Peyer's patch (tissue), 4 donors: ENCODE measurements around the gene ABCA7.

Experiments used
- POLR2A ChIP-seq, 2 donors: fragments of 450-650 bp; IDR thresholded peaks; one replicate each; pipeline ENCODE4 v1.5.1; 2017; ENCODE audit warnings: antibody characterized with exemption in 2 of 2, mild to moderate bottlenecking in 2 of 2, moderate library complexity in 2 of 2
- TF ChIP-seq, protein P1 (sequence below), 6 experiments: fragments of 450-650 bp in 4 of 6; fragments of 200-600 bp in 2 of 6; sonication (generic) in 1 of 6; IDR thresholded peaks; one replicate each; pipeline ENCODE4 v1.5.1; 2017 to 2019; ENCODE audit warnings: antibody characterized with exemption in 6 of 6, mild to moderate bottlenecking in 3 of 6, moderate library complexity in 1 of 6

GRCh38 chr19:1050989-1051788, 11.3 kb downstream of the ABCA7 start:
- TF ChIP-seq, protein P1, sequence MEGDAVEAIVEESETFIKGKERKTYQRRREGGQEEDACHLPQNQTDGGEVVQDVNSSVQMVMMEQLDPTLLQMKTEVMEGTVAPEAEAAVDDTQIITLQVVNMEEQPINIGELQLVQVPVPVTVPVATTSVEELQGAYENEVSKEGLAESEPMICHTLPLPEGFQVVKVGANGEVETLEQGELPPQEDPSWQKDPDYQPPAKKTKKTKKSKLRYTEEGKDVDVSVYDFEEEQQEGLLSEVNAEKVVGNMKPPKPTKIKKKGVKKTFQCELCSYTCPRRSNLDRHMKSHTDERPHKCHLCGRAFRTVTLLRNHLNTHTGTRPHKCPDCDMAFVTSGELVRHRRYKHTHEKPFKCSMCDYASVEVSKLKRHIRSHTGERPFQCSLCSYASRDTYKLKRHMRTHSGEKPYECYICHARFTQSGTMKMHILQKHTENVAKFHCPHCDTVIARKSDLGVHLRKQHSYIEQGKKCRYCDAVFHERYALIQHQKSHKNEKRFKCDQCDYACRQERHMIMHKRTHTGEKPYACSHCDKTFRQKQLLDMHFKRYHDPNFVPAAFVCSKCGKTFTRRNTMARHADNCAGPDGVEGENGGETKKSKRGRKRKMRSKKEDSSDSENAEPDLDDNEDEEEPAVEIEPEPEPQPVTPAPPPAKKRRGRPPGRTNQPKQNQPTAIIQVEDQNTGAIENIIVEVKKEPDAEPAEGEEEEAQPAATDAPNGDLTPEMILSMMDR (IDR thresholded peaks at IDR 0.05): no peak
- TF ChIP-seq POLR2A (IDR thresholded peaks at IDR 0.05): no peak
